CD8-positive, alpha-beta memory T cell (primary cell): ENCODE data around the gene B3GALT4. TPM values are rescaled to one million over a fixed set of nuclear protein-coding genes. Genes with fewer than 3 reads are reported as not detected.
"Not testable (repeated sequence)": the region's sequence is repeated elsewhere in the genome, so short reads cannot be mapped to it uniquely, and the experiment has no call there.

Source experiments
- CTCF ChIA-PET: fragments of 350-600 bp; sonication (Branson Sonifier 250); formaldehyde crosslinking; loops from one replicate; lab custom pipeline; 2021; ENCODE audit warnings: antibody characterized with exemption; lab: Charles Lee
- POLR2A ChIA-PET: fragments of 350-600 bp; sonication (Branson Sonifier 250); formaldehyde crosslinking; loops from one replicate; lab custom pipeline; 2021; ENCODE audit warnings: antibody characterized with exemption; lab: Charles Lee
- DNase-seq, 5 donors: peaks; one replicate each; pipeline versions ENCODE4 v3.0.0 to v3.0.0-alpha.2; 2020 to 2022; ENCODE audit warnings: mixed read lengths in 1 of 5
- H3K27ac ChIP-seq: one replicate; pipeline ENCODE4 v1.7.0; 2013; ENCODE audit warnings: low read depth, mild to moderate bottlenecking, low read length, moderate library complexity
- H3K27me3 ChIP-seq: 2 replicates; pipeline ENCODE4 v1.7.0; 2013; ENCODE audit warnings: low read length, mild to moderate bottlenecking; ENCODE audit not compliant: insufficient read depth, poor library complexity, severe bottlenecking
- H3K36me3 ChIP-seq: 2 replicates; pipeline ENCODE4 v1.7.0; 2013; ENCODE audit warnings: mild to moderate bottlenecking, low read length, moderate library complexity; ENCODE audit not compliant: insufficient read depth
- H3K4me1 ChIP-seq: 2 replicates; pipeline ENCODE4 v1.7.0; 2013; ENCODE audit warnings: mild to moderate bottlenecking, low read length, moderate library complexity; ENCODE audit not compliant: insufficient read depth
- H3K4me3 ChIP-seq: 2 replicates; pipeline ENCODE4 v1.7.0; 2013; ENCODE audit warnings: mild to moderate bottlenecking, low read length
- H3K9me3 ChIP-seq: 2 replicates; pipeline ENCODE4 v1.7.0; 2013; ENCODE audit warnings: mild to moderate bottlenecking, low read length
- H3K27ac Mint-ChIP-seq, 8 donors: one replicate each; pipeline ENCODE4 v1.8.0; 2020 to 2021; ENCODE audit warnings: mixed read lengths in 8 of 8, mild to moderate bottlenecking in 6 of 8, inconsistent platforms in 3 of 8, moderate library complexity in 3 of 8
- H3K27me3 Mint-ChIP-seq, 2 donors: one replicate each; pipeline ENCODE4 v1.8.0; 2020 to 2021; ENCODE audit warnings: mixed read lengths in 2 of 2, mild to moderate bottlenecking in 1 of 2, moderate library complexity in 1 of 2
- H3K36me3 Mint-ChIP-seq, 3 donors: one replicate each; pipeline ENCODE4 v1.8.0; 2020 to 2021; ENCODE audit warnings: mixed read lengths in 3 of 3, inconsistent platforms in 1 of 3, mild to moderate bottlenecking in 1 of 3
- H3K4me1 Mint-ChIP-seq, 3 donors: one replicate each; pipeline ENCODE4 v1.8.0; 2020 to 2021; ENCODE audit warnings: mixed read lengths in 3 of 3, inconsistent platforms in 1 of 3, mild to moderate bottlenecking in 1 of 3
- H3K4me3 Mint-ChIP-seq, 7 donors: one replicate each; pipeline ENCODE4 v1.8.0; 2020 to 2021; ENCODE audit warnings: mixed read lengths in 7 of 7, mild to moderate bottlenecking in 6 of 7, moderate library complexity in 4 of 7, inconsistent platforms in 2 of 7
- H3K9me3 Mint-ChIP-seq, 5 donors: one replicate each; pipeline ENCODE4 v1.8.0; 2020 to 2022; ENCODE audit warnings: mixed read lengths in 5 of 5, mild to moderate bottlenecking in 3 of 5, moderate library complexity in 2 of 5, inconsistent platforms in 1 of 5
- polyA plus RNA-seq: library from polyadenylated mRNA; unstranded; fragments of 300-500 nt; fragmentation: Illumina TruSeq; gene quantifications from one replicate; pipeline ENCODE4 v1.2.3, GENCODE V29; 2021
- total RNA-seq, 2 experiments: library from RNA; stranded (reverse); gene quantifications; one replicate each; pipeline ENCODE4 v1.2.3, GENCODE V29; 2021

B3GALT4 gene
- total and polyA plus RNA-seq, 3 experiments from 2014 or later = 6.1 to 35.3 (median 7.0) TPM

DNA sequence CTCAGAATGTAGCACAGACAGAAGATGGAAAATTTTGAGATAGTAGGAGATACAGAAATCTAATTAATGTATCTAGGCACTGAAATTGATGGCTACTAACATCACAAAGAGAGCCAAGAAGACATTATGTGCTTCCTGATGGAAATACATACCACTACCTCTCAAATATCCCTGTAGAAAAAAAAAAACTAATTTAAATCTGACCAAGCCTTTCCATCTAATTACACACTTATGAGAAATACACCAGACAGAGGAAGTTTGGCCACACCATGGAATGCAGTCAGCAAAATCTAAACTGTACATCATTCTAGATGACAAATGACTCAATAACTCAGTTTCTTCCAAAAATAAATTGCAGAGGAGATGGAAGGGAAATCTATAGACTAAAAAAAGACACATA is 24.2 kb upstream of the B3GALT4 start:
- no peaks in the 10 kb centered on the region for H3K9me3 Mint-ChIP-seq
- Histone ChIP-seq H3K27me3 (no peaks in the 10 kb centered on the region), H3K36me3 (peaks cover 7% of the 10 kb centered on the region), H3K4me3 (no peak overlapping the region), H3K27ac (no peak overlapping the region), H3K9me3 (no peaks in the 10 kb centered on the region), H3K4me1 (peaks cover 24% of the 10 kb centered on the region)
- no peak for DNase-seq
- H3K36me3 Mint-ChIP-seq = peaks cover 0 to 40% (median 13%) of the 10 kb centered on the region in 3 donors
- no peak overlapping the region for H3K27ac Mint-ChIP-seq
- ChIA-PET CTCF (no interaction called here), POLR2A (no interaction called here)
- H3K4me3 Mint-ChIP-seq = no peak overlapping the region
- peaks cover 32 to 42% (median 38%) of the 10 kb centered on the region in 3 donors for H3K4me1 Mint-ChIP-seq
- peaks cover 0 to 2% of the 10 kb centered on the region in 2 donors for H3K27me3 Mint-ChIP-seq

DNA sequence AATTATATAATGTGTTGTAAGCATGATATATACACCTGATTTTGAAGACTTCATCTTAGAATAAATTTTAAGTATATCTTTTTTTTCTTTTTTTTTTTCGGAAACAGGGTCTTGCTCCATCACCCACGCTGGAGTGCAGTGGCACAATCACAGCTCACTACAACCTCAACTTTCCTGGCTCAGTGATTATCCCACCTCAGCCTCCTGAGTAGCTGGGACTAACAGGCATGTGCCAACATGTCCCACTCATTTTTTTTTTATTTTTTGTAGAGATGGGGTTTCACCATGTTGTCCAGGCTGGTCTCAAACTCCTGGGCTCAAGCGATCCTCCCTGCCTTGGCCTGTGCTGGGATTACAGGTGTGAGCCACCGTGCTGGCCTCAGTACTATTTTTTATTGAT is 22.3 kb upstream of the B3GALT4 start:
- Histone ChIP-seq H3K4me3 (no peak overlapping the region), H3K4me1 (peaks cover 11% of the 10 kb centered on the region), H3K27ac (no peak overlapping the region), H3K9me3 (no peaks in the 10 kb centered on the region), H3K27me3 (no peaks in the 10 kb centered on the region), H3K36me3 (peaks cover 9% of the 10 kb centered on the region)
- peaks cover 0 to 50% (median 13%) of the 10 kb centered on the region in 3 donors for H3K36me3 Mint-ChIP-seq
- peaks cover 17 to 24% (median 21%) of the 10 kb centered on the region in 3 donors for H3K4me1 Mint-ChIP-seq
- no peak for DNase-seq
- no peaks in the 10 kb centered on the region for H3K27me3 Mint-ChIP-seq
- POLR2A ChIA-PET = no interaction called here
- CTCF ChIA-PET = interaction anchor here (1.3 kb wide), 1 partner anchor 9 kb away, joined by 3 read pairs; no protein-coding TSS in a partner anchor
- no peak overlapping the region for H3K27ac Mint-ChIP-seq
- no peaks in the 10 kb centered on the region for H3K9me3 Mint-ChIP-seq
- no peak overlapping the region for H3K4me3 Mint-ChIP-seq

DNA sequence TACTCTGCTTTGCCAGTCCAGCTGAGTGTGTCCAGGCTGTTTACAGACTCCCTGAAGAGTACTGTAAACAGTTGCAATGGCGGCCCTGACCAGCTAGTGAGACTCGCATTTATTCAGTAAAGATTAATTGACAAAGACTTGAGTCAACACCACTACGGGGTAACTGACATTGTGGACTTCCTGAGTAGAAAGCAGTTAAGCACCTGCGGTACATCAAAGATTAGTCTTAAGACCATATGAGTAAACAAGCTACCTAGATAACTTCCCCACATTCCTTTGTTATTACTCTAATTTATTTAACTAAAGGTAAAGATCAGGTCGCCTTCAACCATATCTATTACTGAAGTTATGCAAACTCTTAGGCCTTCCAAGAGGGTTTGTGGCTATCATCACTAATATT is 17.9 kb upstream of the B3GALT4 start:
- H3K27me3 Mint-ChIP-seq = no peaks in the 10 kb centered on the region
- no peak overlapping the region for H3K4me3 Mint-ChIP-seq
- H3K4me1 Mint-ChIP-seq = peaks cover 0 to 3% (median 0%) of the 10 kb centered on the region in 3 donors
- peaks cover 24% of the 10 kb centered on the region for H3K36me3 ChIP-seq
- ChIA-PET CTCF (interaction anchor here (1.7 kb wide), 1 partner anchor 97 kb away, joined by 4 read pairs; no protein-coding TSS in a partner anchor), POLR2A (no interaction called here)
- H3K36me3 Mint-ChIP-seq = peaks cover 4 to 62% (median 13%) of the 10 kb centered on the region in 3 donors
- no peaks in the 10 kb centered on the region for H3K4me1 ChIP-seq
- no peak overlapping the region for H3K4me3 ChIP-seq
- H3K9me3 Mint-ChIP-seq = no peaks in the 10 kb centered on the region
- H3K9me3 ChIP-seq = no peaks in the 10 kb centered on the region
- DNase-seq = no peak
- H3K27ac Mint-ChIP-seq = peak overlapping the region in 1 of 8 donors; percentile 9
- H3K27ac ChIP-seq = no peak overlapping the region
- no peaks in the 10 kb centered on the region for H3K27me3 ChIP-seq

GRCh38 chr6:33262490-33262889 is 14.4 kb upstream of the B3GALT4 start:
- not testable (repeated sequence) for DNase-seq, H3K4me3 Mint-ChIP-seq, H3K27ac ChIP-seq, H3K4me1 ChIP-seq, H3K4me1 Mint-ChIP-seq, H3K9me3 Mint-ChIP-seq, H3K27me3 ChIP-seq, H3K4me3 ChIP-seq, H3K9me3 ChIP-seq, H3K27me3 Mint-ChIP-seq
- ChIA-PET CTCF (interaction anchor here (1.0 to 2.9 kb wide), 3 partner anchors 9 to 56 kb away, joined by 3 to 13 read pairs (median 6); partner anchors contain the start of genes RPS18, VPS52 and ZBTB22), POLR2A (interaction anchor here (0.6 kb wide), 1 partner anchor 44 kb away, joined by 4 read pairs; no protein-coding TSS in a partner anchor)
- peaks cover 48% of the 10 kb centered on the region for H3K36me3 ChIP-seq
- Mint-ChIP-seq H3K27ac (peak overlapping the region in 4 of 8 donors; percentile 27 to 76 (median 32)), H3K36me3 (peaks cover 7 to 82% (median 19%) of the 10 kb centered on the region in 3 donors)

DNA sequence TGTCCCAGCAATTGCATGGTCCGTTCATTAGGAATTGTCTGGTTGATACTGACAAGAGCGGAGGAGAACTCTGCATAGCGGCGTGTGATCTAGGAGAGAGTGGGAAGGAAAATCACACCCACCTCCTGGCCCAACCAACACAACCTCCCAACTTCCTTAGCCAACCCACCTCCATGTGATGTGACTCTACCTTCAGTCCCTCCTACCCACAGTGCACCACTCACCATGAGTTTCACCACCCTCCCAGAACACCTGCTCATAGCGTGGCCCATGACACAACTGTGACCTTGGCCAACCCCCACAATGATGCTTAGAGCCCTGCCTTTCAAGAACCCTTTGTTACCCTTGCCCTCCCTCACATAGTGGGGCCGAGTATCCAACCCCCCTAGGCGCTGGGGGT is 12.9 kb upstream of the B3GALT4 start:
- H3K27me3 ChIP-seq = no peaks in the 10 kb centered on the region
- DNase-seq = no peak
- POLR2A ChIA-PET = interaction anchor here (1.0 kb wide), 1 partner anchor 15 kb away, joined by 3 read pairs; no protein-coding TSS in a partner anchor
- H3K4me3 Mint-ChIP-seq = no peak overlapping the region
- no peak overlapping the region for H3K4me3 ChIP-seq
- peaks cover 63% of the 10 kb centered on the region for H3K36me3 ChIP-seq
- no peaks in the 10 kb centered on the region for H3K27me3 Mint-ChIP-seq
- H3K9me3 ChIP-seq = no peaks in the 10 kb centered on the region
- H3K4me1 ChIP-seq = no peaks in the 10 kb centered on the region
- H3K36me3 Mint-ChIP-seq = peaks cover 7 to 90% (median 24%) of the 10 kb centered on the region in 3 donors
- CTCF ChIA-PET = interaction anchor here (0.8 to 1.7 kb wide), 2 partner anchors 9 to 15 kb away, joined by 3 to 6 read pairs; no protein-coding TSS in a partner anchor
- peak overlapping the region in 1 of 8 donors; percentile 68 for H3K27ac Mint-ChIP-seq
- H3K9me3 Mint-ChIP-seq = no peaks in the 10 kb centered on the region
- peaks cover 0 to 8% (median 4%) of the 10 kb centered on the region in 3 donors for H3K4me1 Mint-ChIP-seq
- no peak overlapping the region for H3K27ac ChIP-seq

DNA sequence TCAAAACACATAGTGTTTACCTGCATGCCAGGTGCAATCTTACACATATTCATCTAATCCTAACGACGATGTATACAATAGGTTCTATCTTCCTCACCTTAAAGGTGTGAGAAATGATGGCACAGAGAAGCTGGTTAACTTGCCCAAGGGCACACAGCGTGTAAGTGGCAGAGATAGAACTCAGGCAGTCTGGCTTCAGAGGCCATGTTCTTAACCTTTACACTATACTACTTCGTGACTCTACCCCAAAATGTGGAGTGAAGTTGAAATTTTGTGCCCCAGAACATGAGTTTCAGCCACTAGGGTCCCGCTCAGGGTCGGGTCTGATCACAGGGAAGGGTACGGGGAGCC is 5.8 kb upstream of the B3GALT4 start:
- Mint-ChIP-seq H3K27ac (peak overlapping the region; percentile 98 to 100 (median 99)), H3K4me1 (peaks cover 57 to 70% (median 67%) of the 10 kb centered on the region in 3 donors), H3K4me3 (peak overlapping the region; percentile 98 to 100 (median 99)), H3K27me3 (no peaks in the 10 kb centered on the region), H3K36me3 (peaks cover 4 to 88% (median 23%) of the 10 kb centered on the region in 3 donors), H3K9me3 (no peaks in the 10 kb centered on the region)
- CTCF ChIA-PET = interaction anchor here (1.1 to 4.6 kb wide), 12 partner anchors 9 to 297 kb away, joined by 3 to 33 read pairs (median 4); partner anchors contain the start of genes PFDN6 and WDR46
- H3K27ac ChIP-seq = peak overlapping the region; percentile 92
- peak overlapping the region; percentile 79 for H3K4me3 ChIP-seq
- H3K9me3 ChIP-seq = no peaks in the 10 kb centered on the region
- POLR2A ChIA-PET = interaction anchor here (0.8 to 3.4 kb wide), 14 partner anchors 18 to 309 kb away, joined by 3 to 43 read pairs (median 5); partner anchors contain the start of genes BAK1, CUTA, PFDN6 and RGL2
- H3K27me3 ChIP-seq = no peaks in the 10 kb centered on the region
- peaks cover 51% of the 10 kb centered on the region for H3K36me3 ChIP-seq
- peaks cover 43% of the 10 kb centered on the region for H3K4me1 ChIP-seq
- DNase-seq = no peak

- H3K4me3 Mint-ChIP-seq = peak within 1 kb of the TSS; percentile 98 to 100 (median 99)
- POLR2A ChIA-PET = interaction anchor here (0.6 to 3.4 kb wide), 19 partner anchors 11 to 308 kb away, joined by 3 to 43 read pairs (median 4); partner anchors contain the start of genes BAK1, CUTA, PFDN6 and RGL2
Observed at GRCh38 chr6:33271468-33272274, 5.3 kb upstream of the B3GALT4 start, which contains the start of the genes RPS18 and VPS52. TSS of gene RPS18 (plus strand) at chr6:33272075. CDS start at chr6:33272120, 45 bp downstream. TSS of gene VPS52 (minus strand) at chr6:33271876. CDS start at chr6:33271675, 201 bp downstream.

More at GRCh38 chr6:33271468-33272274, 5.3 kb upstream of the B3GALT4 start, which contains the start of the genes RPS18 and VPS52:
- DNase-seq = peak; percentile 83 to 97 (median 94)
- H3K27me3 Mint-ChIP-seq = no peaks in the 10 kb centered on the region
- Histone ChIP-seq H3K4me3 (peak within 1 kb of the TSS; percentile 79), H3K9me3 (no peaks in the 10 kb centered on the region), H3K36me3 (peaks cover 51% of the 10 kb centered on the region), H3K4me1 (peaks cover 49% of the 10 kb centered on the region), H3K27ac (peak within 1 kb of the TSS; percentile 92), H3K27me3 (no peaks in the 10 kb centered on the region)
- H3K27ac Mint-ChIP-seq = peak within 1 kb of the TSS; percentile 98 to 100 (median 99)
- H3K4me1 Mint-ChIP-seq = peaks cover 61 to 75% (median 73%) of the 10 kb centered on the region in 3 donors
- CTCF ChIA-PET = interaction anchor here (1.0 to 4.6 kb wide), 14 partner anchors 9 to 298 kb away, joined by 3 to 33 read pairs (median 4); partner anchors contain the start of genes PFDN6, WDR46 and ZBTB22
- H3K9me3 Mint-ChIP-seq = no peaks in the 10 kb centered on the region
- peaks cover 0 to 88% (median 21%) of the 10 kb centered on the region in 3 donors for H3K36me3 Mint-ChIP-seq
